HepG2 (cell line): ENCODE measurements around the gene PRR12. TPM values are rescaled to one million over a fixed set of nuclear protein-coding genes. Genes with fewer than 3 reads are reported as not detected.

ENCODE experiments used
- ATAC-seq: fragments of 200-7000 bp; cut with Tn5 transposase; 3 replicates; pipeline ENCODE4 v1.9.1; 2020; ENCODE audit warnings: mild to moderate bottlenecking, moderate library complexity
- BruUV-seq: library from RNA; stranded (reverse); fragments of 400-500 nt; replicated peaks from 2 replicates; lab custom pipeline; 2021; lab: Mats Ljungman, UMichigan
- CTCF ChIA-PET: fragments of 300-600 bp; formaldehyde crosslinking; extraction: SDS; loops from one replicate; lab custom pipeline; 2021; ENCODE audit warnings: low total read pairs, inconsistent platforms, low intra/inter-chr PET ratio; lab: Yijun Ruan, JAX
- POLR2A ChIA-PET: fragments of 350-600 bp; sonication (Branson Sonifier 250); formaldehyde crosslinking; loops from one replicate; lab custom pipeline; 2020; ENCODE audit warnings: antibody characterized with exemption, inconsistent platforms; lab: Yijun Ruan, JAX
- DNase-seq: peaks from one replicate; pipeline ENCODE4 v3.0.0-alpha.2; 2015; ENCODE audit warnings: low spot score
- FAIRE-seq: peaks from 3 replicates; lab custom pipeline; 2011; peaks lifted over from hg19 to GRCh38; lab: Jason Lieb, UNC
- H2AFZ ChIP-seq: one replicate; pipeline ENCODE4 v1.6.1; 2011; ENCODE audit warnings: low read length, inconsistent platforms
- H3K27ac ChIP-seq: fragments of 300-600 bp; 3 replicates; pipeline ENCODE4 v1.8.0; 2011; ENCODE audit warnings: mixed run types, mild to moderate bottlenecking, mixed read lengths, low read length, inconsistent platforms; ENCODE audit not compliant: insufficient read depth; ENCODE audit errors: extremely low read length
- H3K27me3 ChIP-seq, 2 experiments: fragments of 200-600 bp in 1 of 2; 2 replicates in 1 of 2; 3 replicates in 1 of 2; pipeline versions ENCODE4 v1.6.0 to v1.8.0; 2011; ENCODE audit warnings: low read length in 2 of 2, mild to moderate bottlenecking in 2 of 2, moderate library complexity in 2 of 2, inconsistent platforms in 1 of 2; ENCODE audit not compliant: insufficient read depth in 2 of 2, control insufficient read depth in 1 of 2
- H3K36me3 ChIP-seq, 2 experiments: fragments of 200-600 bp in 1 of 2; replicated peaks in 1 of 2; 2 replicates in 1 of 2; 3 replicates in 1 of 2; pipeline versions ENCODE4 v1.5.1 to v1.8.0; 2011; ENCODE audit warnings: low read length in 2 of 2, inconsistent platforms in 1 of 2; ENCODE audit not compliant: insufficient read depth in 2 of 2, control insufficient read depth in 1 of 2
- H3K4me1 ChIP-seq: 2 replicates; pipeline ENCODE4 v1.5.1; 2012; ENCODE audit warnings: low read length, inconsistent platforms; ENCODE audit not compliant: insufficient read depth
- H3K4me2 ChIP-seq: 2 replicates; pipeline ENCODE4 v1.6.0; 2011; ENCODE audit warnings: low read depth, low read length, inconsistent platforms
- H3K4me3 ChIP-seq, 3 experiments: fragments of 200-600 bp in 1 of 3; sonication (generic), shearing (Covaris generic) in 1 of 3; replicated peaks in 1 of 3; 2 replicates each; pipeline ENCODE4 v1.5.1; 2011 to 2016; ENCODE audit warnings: low read length in 3 of 3, inconsistent platforms in 2 of 3, low read depth in 2 of 3, mild to moderate bottlenecking in 2 of 3, control low read depth in 1 of 3, mixed read lengths in 1 of 3; ENCODE audit not compliant: insufficient read depth in 1 of 3
- H3K79me2 ChIP-seq: one replicate; pipeline ENCODE4 v1.6.1; 2011; ENCODE audit warnings: low read length, inconsistent platforms; ENCODE audit not compliant: insufficient read depth
- H3K9ac ChIP-seq: 2 replicates; pipeline ENCODE4 v1.6.0; 2011; ENCODE audit warnings: mild to moderate bottlenecking, low read depth, low read length, inconsistent platforms; ENCODE audit not compliant: insufficient read depth
- H3K9me3 ChIP-seq: 2 replicates; pipeline ENCODE4 v1.5.1; 2012; ENCODE audit warnings: mild to moderate bottlenecking, low read length
- H4K20me1 ChIP-seq: 2 replicates; pipeline ENCODE4 v1.6.0; 2011; ENCODE audit warnings: inconsistent platforms, mild to moderate bottlenecking, low read length, moderate library complexity; ENCODE audit not compliant: insufficient read depth
- CERS6 ChIP-seq: sonication (generic); formaldehyde crosslinking; IDR thresholded peaks from 2 replicates; pipeline ENCODE4 v1.5.0; 2020; ENCODE audit warnings: missing genetic modification reagents
- IRF9 ChIP-seq: sonication (generic); formaldehyde crosslinking; IDR thresholded peaks from 2 replicates; pipeline ENCODE4 v1.8.0; 2022; ENCODE audit warnings: missing genetic modification reagents, mild to moderate bottlenecking, borderline replicate concordance
- ZNF615 ChIP-seq: sonication (generic); formaldehyde crosslinking; IDR thresholded peaks from 2 replicates; pipeline ENCODE4 v1.5.0; 2020; ENCODE audit warnings: mild to moderate bottlenecking, missing genetic modification reagents, borderline replicate concordance
- WGBS: methylation state at CpG from one replicate; pipeline ENCODE4 v1.1.6; 2017; ENCODE audit warnings: low lambda C conversion rate; 5-methylcytosine and 5-hydroxymethylcytosine counted together
- in situ Hi-C: cut with HindIII; loops from 2 replicates; pipeline ENCODE4 v1.10.0; 2017; ENCODE audit warnings: low pct_unique_long_range_greater_than_20kb; ENCODE audit not compliant: extremely low pct_ligation_motif_present
- intact Hi-C: fragments of 100-400 bp; cut with micrococcal nuclease; formaldehyde crosslinking; loops from one replicate; pipeline ENCODE4 v1.10.0; 2022; ENCODE audit not compliant: unreplicated experiment
- polyA plus RNA-seq, 8 experiments: library from polyadenylated mRNA; depleted of rRNA in 3 of 8; stranded (reverse) in 7 of 8; unstranded in 1 of 8; fragments of >200 nt; fragmentation: Illumina TruSeq in 4 of 8; extraction: Trizol in 4 of 8; gene quantifications; 2 replicates each; pipeline versions ENCODE4 v1.2.1 to v1.2.3, GENCODE V29; 2011 to 2016; ENCODE audit warnings: low read depth in 4 of 8, missing spikeins in 1 of 8, mixed read lengths in 1 of 8; ENCODE audit not compliant: insufficient read depth in 1 of 8
- total RNA-seq, 5 experiments: library from RNA; depleted of rRNA; stranded (reverse); fragments of >200 nt; fragmentation: Illumina TruSeq; extraction: Trizol; gene quantifications; 2 replicates each; pipeline ENCODE4 v1.2.3, GENCODE V29; 2016; ENCODE audit warnings: low read depth in 1 of 5

Gene PRR12
- total and polyA plus RNA-seq, 2 of the 13 experiments (the other 11 are each of a cell fraction or from before 2014, with no cell fraction given): 0.62 to 1.5 TPM

- 0 out of 2 replicates have a peak, but pooled peaks have one; percentile 34 for TF ChIP-seq ZNF615
- 0 out of 2 replicates have a peak, but pooled peaks have one; percentile 29 for TF ChIP-seq IRF9 (CRISPR knock-in tag)
- no peak for TF ChIP-seq CERS6 (CRISPR knock-in tag)
- Histone ChIP-seq H3K36me3 (no peaks in the 10 kb centered on the region), H2AFZ (no peak overlapping the region), H3K4me2 (peak overlapping the region; percentile 85), H3K4me1 (peaks cover 40% of the 10 kb centered on the region), H4K20me1 (no peaks in the 10 kb centered on the region), H3K4me3 (peak overlapping the region; percentile 55 to 83 (median 66); a peak in 5 of 6 replicates), H3K9ac (peak overlapping the region; percentile 60; the same call in 1 of the 2 replicates), H3K27ac (no peak overlapping the region), H3K27me3 (no peaks in the 10 kb centered on the region; a peak in 1 of 5 replicates), H3K9me3 (no peaks in the 10 kb centered on the region), H3K79me2 (peaks cover 24% of the 10 kb centered on the region)
- POLR2A ChIA-PET: interaction anchor here (0.6 to 4.6 kb wide), 25 partner anchors 9 to 879 kb away, joined by 3 to 92 read pairs (median 6); partner anchors contain the start of genes AKT1S1, ALDH16A1, BCL2L12 and FCGRT
- DNase-seq (no peak), FAIRE-seq (no peak), ATAC-seq (no peak)
- BruUV-seq: no TSS peak
- intact Hi-C loops: loop anchor here (1.0 to 5.0 kb wide), 3 partner anchors 25 to 49 kb away; partner anchors contain the start of genes BCL2L12, IRF3 and PRMT1
- in situ Hi-C loops: no loop called here
- CTCF ChIA-PET: no interaction called here
- WGBS: 21% methylated on average over 9 of the region's 31 CpGs
Measured at GRCh38 chr19:49639401-49640112, 48.6 kb downstream of the PRR12 start.
